ENCODE results near the gene OR2D2. TPM values are rescaled to one million over a fixed set of nuclear protein-coding genes. Genes with fewer than 3 reads are reported as not detected.
"Not testable (repeated sequence)": the region's sequence is repeated elsewhere in the genome, so short reads cannot be mapped to it uniquely, and the experiment has no call there.

The OR2D2 gene
- total RNA-seq, 1 donor from 2014 or later, result not detected

- DNase-seq (ENCODE audit: low spot score), result no peak
These were observed 9.5 kb downstream of the OR2D2 start for GRCh38 chr11:6882751-6883150.

- no peak for DNase-seq (ENCODE audit: low spot score)
These were observed 15.4 kb downstream of the OR2D2 start for GRCh38 chr11:6876914-6877313.

- DNase-seq (ENCODE audit: low spot score), result no peak
These were observed 16.0 kb downstream of the OR2D2 start, which contains the start of gene OR10A4 for GRCh38 chr11:6876325-6876724. Gene OR10A4, plus strand, starts transcription at chr11:6876625. Its CDS starts 23 bp downstream, at chr11:6876648.

GRCh38 chr11:6875761-6876160, 16.5 kb downstream of the OR2D2 start:
- no peak for DNase-seq (ENCODE audit: low spot score)

GRCh38 chr11:6871278-6871677, 21.0 kb downstream of the OR2D2 start:
- DNase-seq (ENCODE audit: low spot score), result no peak

GRCh38 chr11:6864438-6864837, 27.9 kb downstream of the OR2D2 start:
- DNase-seq (ENCODE audit: low spot score), result no peak

- no peak for DNase-seq (ENCODE audit: low spot score)
These were observed 29.3 kb downstream of the OR2D2 start, which contains the start of gene OR10A2 for GRCh38 chr11:6862961-6863360. Gene OR10A2, plus strand, starts transcription at chr11:6863057. Its CDS starts 6,698 bp downstream, at chr11:6869755.

- DNase-seq (ENCODE audit: low spot score), result no peak
These were observed 35.4 kb downstream of the OR2D2 start for GRCh38 chr11:6856871-6857270.

- no peak for DNase-seq (ENCODE audit: low spot score)
These were observed 36.2 kb downstream of the OR2D2 start for GRCh38 chr11:6855971-6856541.

- DNase-seq (ENCODE audit: low spot score), result not testable (repeated sequence)
These were observed 37.5 kb downstream of the OR2D2 start for GRCh38 chr11:6854801-6855200.

GRCh38 chr11:6850526-6850925, 41.8 kb downstream of the OR2D2 start:
- DNase-seq (ENCODE audit: low spot score), result no peak

- no peak for DNase-seq (ENCODE audit: low spot score)
These were observed 46.9 kb downstream of the OR2D2 start, which contains the start of gene OR10A5 for GRCh38 chr11:6845383-6845782. Gene OR10A5, plus strand, starts transcription at chr11:6845683. Its CDS starts 0 bp downstream, at chr11:6845683.

GRCh38 chr11:6844356-6844755, 47.9 kb downstream of the OR2D2 start:
- no peak for DNase-seq (ENCODE audit: low spot score)

- no peak for DNase-seq (ENCODE audit: low spot score)
These were observed 48.6 kb downstream of the OR2D2 start for GRCh38 chr11:6843670-6844069.

- DNase-seq (ENCODE audit: low spot score), result no peak
These were observed 50.6 kb downstream of the OR2D2 start for GRCh38 chr11:6841694-6842093.

Other genes starting within 250 kb of the OR2D2 start
- gene DCHS1, start 236.7 kb downstream of the OR2D2 start, total RNA-seq, result 23.0 TPM
- gene MRPL17, start 209.2 kb downstream of the OR2D2 start, total RNA-seq, result 42.2 TPM
- gene OR2AG2, start 120.5 kb downstream of the OR2D2 start, total RNA-seq, result 0.06 TPM
- not detected for gene OR2AG1, start 109.5 kb downstream of the OR2D2 start, total RNA-seq
- 0.35 TPM for gene OR6A2, start 92.8 kb downstream of the OR2D2 start, total RNA-seq
- gene OR10A5, start 46.8 kb downstream of the OR2D2 start, total RNA-seq, result not detected
- gene OR10A2, start 29.4 kb downstream of the OR2D2 start, total RNA-seq, result not detected
- gene OR10A4, start 15.9 kb downstream of the OR2D2 start, total RNA-seq, result not detected
- gene OR2D3, start 28.5 kb upstream of the OR2D2 start, total RNA-seq, result not detected
- gene ZNF215, start 33.9 kb upstream of the OR2D2 start, total RNA-seq, result 2.5 TPM
- 0.96 TPM for gene ZNF214, start 127.8 kb upstream of the OR2D2 start, total RNA-seq
- not detected for gene NLRP14, start 128.0 kb upstream of the OR2D2 start, total RNA-seq
- not detected for gene RBMXL2, start 196.5 kb upstream of the OR2D2 start, total RNA-seq

Data from mesenteric fat pad (tissue), 1 donor.